Effector CD4-positive, alpha-beta T cell (primary cell): ENCODE measurements around the gene PLCG2.

Experiments used
- DNase-seq: peaks from one replicate; pipeline ENCODE4 v3.0.0-alpha.2; 2020

PLCG2 gene

DNA sequence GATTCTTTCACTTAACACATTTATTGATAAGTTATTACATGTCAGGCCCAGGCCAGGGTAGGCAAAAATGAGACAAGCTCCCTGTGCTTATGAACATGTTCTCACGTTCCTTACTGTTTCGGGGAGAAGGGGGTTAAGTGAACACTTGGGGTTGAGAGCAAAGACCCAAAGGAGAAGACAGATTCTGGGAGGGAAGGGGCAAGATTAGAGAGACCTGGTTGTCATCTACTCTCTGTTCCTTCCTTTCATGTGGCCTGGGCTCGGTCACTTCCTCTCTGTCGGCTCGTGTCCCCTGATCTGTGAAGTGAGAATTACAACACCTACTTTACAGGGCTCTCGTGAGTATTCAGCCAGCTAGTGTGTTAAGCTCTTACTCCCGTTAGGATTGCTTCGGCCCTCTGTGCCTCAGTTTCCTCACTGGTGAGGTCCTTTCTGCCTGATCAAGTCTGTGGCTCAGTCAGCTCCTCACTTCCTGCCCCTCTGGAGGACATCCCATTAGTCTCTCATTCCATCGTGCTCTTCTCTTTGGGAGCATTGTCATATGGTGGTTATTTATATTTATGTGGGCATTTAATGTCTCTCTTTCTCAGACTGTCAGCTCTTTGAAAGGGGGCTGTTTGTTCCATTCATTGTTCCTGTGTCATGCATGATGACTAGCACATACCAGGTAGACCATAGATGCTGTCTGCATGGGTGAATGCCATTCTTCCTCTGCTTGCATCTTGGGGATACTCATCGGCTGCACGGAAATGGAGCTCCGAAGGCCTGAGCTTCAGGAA is 38.9 kb downstream of the PLCG2 start:
- no peak for DNase-seq

DNA sequence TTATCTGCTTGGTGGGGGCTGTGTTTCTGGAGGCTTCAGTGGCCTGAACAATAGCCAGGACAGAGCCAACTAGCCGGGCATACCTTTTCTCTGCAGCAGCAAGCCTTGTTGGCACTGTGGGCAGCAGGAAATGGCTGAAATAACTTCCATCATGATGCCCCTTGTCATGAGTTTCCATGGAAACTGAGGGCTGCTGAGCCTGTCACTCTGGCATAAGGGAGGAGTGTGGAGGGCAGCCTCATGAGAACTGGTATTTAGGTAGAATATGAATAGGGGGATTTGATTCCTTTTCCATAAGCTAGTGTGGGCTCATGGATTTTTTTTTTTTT is 39.4 kb downstream of the PLCG2 start:
- no peak for DNase-seq

DNA sequence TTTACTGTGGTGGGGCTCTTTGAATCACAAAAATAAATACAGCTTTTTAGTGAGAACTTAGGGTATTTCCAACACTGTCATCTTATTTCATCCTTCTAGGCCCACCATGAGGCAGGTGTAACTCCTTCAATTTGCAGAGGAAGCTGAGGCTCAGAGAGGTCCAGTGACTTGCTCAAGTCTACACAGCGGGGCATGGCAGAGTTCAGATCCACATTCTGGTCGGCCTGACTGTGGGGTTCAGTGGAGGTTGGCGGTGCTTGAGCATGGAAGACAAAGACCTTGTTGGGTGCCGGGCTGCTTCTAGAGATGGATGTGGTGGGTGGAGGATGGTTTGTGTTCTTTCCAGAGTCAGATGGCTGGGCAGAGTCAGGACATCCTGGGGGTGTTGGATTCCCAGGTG is 39.8 kb downstream of the PLCG2 start:
- DNase-seq, result no peak

DNA sequence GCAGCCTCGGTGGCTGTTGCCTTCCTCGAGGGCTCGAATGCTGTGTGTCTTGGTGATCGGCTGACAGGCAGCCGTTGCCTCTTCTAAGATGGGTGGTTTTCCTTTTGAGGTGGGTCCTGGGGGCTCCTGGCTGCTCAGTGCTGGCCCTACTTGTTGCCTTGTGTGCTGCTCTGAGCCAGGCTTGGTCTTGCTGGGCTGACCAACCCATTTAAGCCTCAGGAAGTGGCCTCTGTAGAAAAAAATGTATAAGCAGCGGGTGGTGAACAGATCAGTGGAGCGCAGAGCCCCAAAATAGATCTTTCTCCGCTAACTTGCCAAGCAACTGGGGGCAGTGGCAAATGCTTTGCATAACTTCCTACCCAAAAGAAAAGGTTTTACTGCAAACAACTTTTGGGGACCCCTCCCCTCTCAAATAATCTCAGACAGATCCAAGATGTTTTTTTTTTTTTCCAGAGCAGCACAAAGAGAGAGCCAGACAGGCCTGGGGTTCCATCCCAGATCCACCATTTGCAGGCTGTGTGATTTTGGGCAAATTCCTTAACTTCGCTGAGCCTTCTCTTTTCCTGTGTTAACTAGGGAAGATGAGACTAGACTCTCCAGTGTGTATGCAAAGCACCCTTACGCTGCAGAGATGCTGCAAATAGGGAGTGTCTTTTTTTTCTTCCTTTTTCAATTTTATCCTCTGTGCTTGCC is 42.5 kb downstream of the PLCG2 start:
- DNase-seq, result no peak

GRCh38 chr16:81823111-81823510 is 44.0 kb downstream of the PLCG2 start:
- no peak for DNase-seq

DNA sequence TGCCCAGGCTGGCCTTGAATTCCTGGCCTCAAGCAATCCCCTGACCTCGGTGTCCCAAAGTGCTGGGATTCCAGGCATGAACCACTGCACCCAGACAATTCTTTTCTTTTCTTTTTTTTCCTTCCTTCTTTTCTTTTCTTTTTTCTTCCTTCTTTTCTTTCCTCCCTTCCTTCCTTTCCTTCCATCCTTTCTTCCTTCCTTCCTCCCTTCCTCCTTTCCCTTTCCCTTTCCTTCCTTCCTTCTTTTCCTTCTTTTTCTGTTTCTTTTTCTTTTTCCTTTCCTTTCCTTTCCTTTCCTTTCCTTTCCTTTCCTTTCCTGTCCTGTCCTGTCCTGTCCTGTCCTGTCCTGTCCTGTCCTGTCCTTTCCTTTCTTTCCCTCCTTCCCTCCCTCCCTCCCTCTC is 44.6 kb downstream of the PLCG2 start:
- DNase-seq, result no peak

DNA sequence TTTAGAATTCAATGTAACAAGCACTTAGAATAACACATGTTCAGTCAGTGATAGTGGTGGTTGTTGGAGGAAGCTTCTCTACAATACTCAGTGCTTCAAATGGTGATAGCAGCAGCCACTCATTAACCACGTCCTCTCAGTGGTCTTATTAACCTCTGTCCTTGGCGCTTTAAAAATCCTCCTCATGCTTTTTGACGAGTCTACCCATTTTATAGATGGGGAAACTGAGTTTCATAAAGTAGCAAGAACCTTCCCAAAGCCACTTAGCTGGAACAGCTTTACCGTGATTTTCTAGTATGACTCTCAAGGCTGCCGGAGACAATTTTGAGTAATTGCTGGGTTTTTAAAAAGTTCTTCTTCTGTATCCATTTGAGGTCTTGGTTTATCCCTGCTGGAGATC is 47.4 kb downstream of the PLCG2 start:
- no peak for DNase-seq

DNA sequence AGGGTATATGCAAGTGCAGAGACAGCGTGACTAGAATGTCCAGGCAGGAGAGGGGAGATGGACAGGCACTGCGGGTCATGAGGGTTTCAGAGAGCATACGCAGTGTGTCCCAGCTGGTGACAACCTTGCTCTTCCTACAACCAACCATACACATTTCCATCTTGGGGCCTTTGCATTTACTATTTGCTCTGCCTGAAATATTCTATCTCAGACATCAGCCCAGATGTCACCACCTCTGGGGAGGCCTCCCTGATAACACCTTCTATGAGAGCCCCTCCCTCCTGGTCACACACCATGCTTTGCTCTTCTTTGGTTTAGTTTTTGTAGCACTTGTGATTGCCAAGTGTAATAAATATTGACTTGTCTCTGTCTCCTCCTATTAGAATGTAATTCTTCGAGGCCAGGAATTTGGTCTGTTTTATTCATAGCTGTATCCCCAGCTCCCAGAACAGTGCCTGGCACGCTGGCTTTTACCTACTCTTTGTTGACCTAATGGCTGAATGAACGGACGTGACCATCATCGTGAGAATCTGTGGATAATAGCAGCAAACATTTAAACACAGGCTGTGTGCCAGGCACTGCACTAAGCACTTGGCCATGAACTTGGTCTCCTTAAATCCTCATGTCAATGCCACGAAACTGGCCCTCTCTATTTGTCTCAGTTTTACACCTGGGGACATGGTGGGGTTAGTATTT is 51.9 kb downstream of the PLCG2 start:
- DNase-seq, result no peak

GRCh38 chr16:81831722-81832126 is 52.6 kb downstream of the PLCG2 start:
- no peak for DNase-seq

DNA sequence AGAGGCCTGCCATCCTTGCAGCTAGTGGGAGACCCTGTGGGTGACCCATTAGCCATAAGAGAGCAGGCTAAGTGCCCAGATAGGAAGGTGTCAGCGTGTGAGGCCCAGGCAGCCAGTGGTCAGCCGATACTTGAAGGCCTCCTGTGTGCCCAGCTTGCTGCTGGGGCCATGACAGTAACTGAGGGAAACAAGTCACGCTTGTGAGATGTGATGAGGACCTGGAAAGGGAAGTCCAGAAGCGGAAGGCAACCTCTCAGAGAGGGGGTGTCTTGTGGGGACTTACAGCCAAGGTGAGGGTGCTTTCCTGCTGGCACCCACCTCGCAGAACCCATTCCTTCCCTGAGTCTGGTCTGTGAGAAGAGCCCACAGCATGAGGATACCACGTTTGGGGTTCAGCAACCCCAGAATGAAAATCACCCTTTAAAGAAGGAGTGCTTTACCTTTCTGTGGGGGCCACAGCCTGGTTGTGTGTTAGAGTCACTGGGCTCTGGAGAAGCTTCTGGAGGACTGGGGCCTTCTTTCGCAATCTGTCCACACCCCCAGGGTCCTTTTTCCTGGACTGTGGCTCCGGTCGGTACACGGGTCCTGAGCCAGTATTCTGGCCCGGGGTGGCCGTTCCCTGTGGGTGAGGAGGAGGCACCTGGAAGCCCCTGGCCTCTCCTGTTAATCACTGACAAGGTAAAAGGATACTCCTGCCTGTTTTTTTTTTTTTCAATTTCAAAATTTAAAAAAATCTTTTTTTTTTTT is 53.9 kb downstream of the PLCG2 start:
- DNase-seq, result no peak

GRCh38 chr16:81833751-81834150 is 54.7 kb downstream of the PLCG2 start:
- no peak for DNase-seq

- no peak for DNase-seq
Measured at GRCh38 chr16:81834868-81835267, 55.8 kb downstream of the PLCG2 start.

GRCh38 chr16:81836279-81837054 is 57.4 kb downstream of the PLCG2 start:
- no peak for DNase-seq

DNA sequence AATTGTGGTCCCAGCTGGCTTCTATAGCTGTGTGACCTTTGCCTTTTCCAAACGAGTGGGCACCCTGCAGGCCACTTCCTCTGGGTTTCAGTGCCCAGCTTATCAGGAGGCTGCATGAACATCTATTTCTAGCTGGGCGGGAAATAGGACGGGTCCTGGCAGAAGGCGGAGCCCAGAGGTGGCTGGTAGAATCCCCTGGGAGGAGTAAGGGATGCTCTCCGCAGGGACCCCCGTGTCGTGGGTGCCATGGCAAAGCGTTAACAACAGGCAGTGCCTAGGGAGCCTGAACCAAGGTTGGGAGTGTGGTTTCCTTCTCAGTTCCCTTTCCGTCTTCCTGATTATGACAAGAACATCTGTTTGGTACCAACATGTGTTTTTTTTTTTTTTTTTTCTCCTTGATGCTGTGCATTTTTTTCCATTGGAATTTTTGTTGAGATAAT is 58.2 kb downstream of the PLCG2 start:
- no peak for DNase-seq

GRCh38 chr16:81838794-81839193 is 59.7 kb downstream of the PLCG2 start:
- DNase-seq, result no peak

GRCh38 chr16:81841722-81842121 is 62.6 kb downstream of the PLCG2 start:
- DNase-seq, result no peak

GRCh38 chr16:81842564-81843242 is 63.6 kb downstream of the PLCG2 start:
- no peak for DNase-seq

DNA sequence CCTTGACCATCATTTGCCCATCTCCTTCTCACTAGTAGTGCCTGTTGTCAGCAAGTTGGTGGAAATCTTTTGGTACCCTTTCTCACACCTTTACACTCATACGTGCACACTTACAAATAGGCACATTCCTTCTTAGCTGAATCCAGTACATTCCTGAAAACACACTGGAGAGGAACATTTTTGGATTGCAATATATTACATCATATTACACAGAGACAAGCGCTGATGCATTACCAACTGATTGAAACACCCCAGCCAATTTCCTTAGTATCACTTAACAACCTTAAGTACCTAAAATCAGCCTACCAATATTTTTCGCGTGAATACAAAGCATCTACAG is 64.1 kb downstream of the PLCG2 start:
- DNase-seq, result no peak

GRCh38 chr16:81843683-81844082 is 64.6 kb downstream of the PLCG2 start:
- DNase-seq, result no peak

GRCh38 chr16:81846105-81846504 is 67.0 kb downstream of the PLCG2 start:
- no peak for DNase-seq

DNA sequence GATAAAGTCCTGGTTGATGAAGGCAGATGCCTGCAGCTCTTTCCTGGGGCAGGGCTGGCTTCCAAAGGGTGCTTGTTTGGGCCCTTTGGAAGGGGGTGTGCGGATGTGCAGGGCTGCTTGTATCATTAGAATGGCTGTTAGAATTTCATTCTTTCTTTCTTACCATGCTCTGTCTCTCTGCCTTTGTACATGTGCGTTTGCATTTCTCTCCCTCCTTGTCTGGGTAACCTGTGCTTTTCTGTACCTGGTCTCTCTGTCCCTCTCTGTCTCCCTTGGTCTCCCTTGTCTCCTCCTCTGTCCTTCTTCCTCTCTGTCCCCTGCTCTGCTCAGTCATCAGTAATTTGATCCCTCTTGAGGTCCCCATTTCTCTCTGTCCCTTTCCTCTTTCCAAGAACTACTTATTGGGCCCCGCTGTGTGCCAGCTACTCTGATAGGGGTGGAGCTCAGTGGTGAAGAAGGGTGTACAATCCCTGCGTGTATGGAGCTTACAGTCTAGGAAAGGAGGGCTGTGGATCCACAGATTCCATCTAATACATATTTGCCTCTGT is 69.3 kb downstream of the PLCG2 start:
- no peak for DNase-seq
